KMS-11 (cell line): ENCODE data around the gene TAX1BP1.

Experiments
- H2AFZ ChIP-seq: fragments of 200-600 bp; sonication (generic); 2 replicates; pipeline ENCODE4 v1.6.1; 2016; ENCODE audit warnings: antibody characterized with exemption, mixed run types, low read depth
- H3K27ac ChIP-seq: fragments of 200-600 bp; sonication (generic); 2 replicates; pipeline ENCODE4 v1.6.1; 2016; ENCODE audit warnings: mild to moderate bottlenecking, mixed run types
- H3K27me3 ChIP-seq: fragments of 200-600 bp; sonication (generic); 2 replicates; pipeline ENCODE4 v1.6.1; 2017; ENCODE audit warnings: mild to moderate bottlenecking, low read depth, mixed run types, moderate library complexity; ENCODE audit not compliant: insufficient read depth
- H3K36me3 ChIP-seq: fragments of 200-600 bp; sonication (generic); 2 replicates; pipeline ENCODE4 v1.6.1; 2017; ENCODE audit warnings: mild to moderate bottlenecking, mixed run types; ENCODE audit not compliant: insufficient read depth
- H3K4me1 ChIP-seq: fragments of 200-600 bp; sonication (generic); 2 replicates; pipeline ENCODE4 v1.6.1; 2016; ENCODE audit warnings: mild to moderate bottlenecking, low read depth, mixed run types; ENCODE audit not compliant: poor library complexity, severe bottlenecking
- H3K4me2 ChIP-seq: fragments of 200-600 bp; sonication (generic); 2 replicates; pipeline ENCODE4 v1.7.0; 2016; ENCODE audit warnings: mild to moderate bottlenecking, mixed run types
- H3K4me3 ChIP-seq: fragments of 200-600 bp; sonication (generic); IDR thresholded peaks from 2 replicates; pipeline ENCODE4 v1.6.1; 2017; ENCODE audit warnings: low read depth, low read length, mixed read lengths; ENCODE audit not compliant: insufficient read depth
- H3K79me2 ChIP-seq: fragments of 200-600 bp; sonication (generic); 2 replicates; pipeline ENCODE4 v1.6.1; 2016; ENCODE audit warnings: low read depth, mixed run types; ENCODE audit not compliant: insufficient read depth
- H3K9ac ChIP-seq: fragments of 200-600 bp; sonication (generic); 2 replicates; pipeline ENCODE4 v1.6.1; 2016; ENCODE audit warnings: mild to moderate bottlenecking, mixed run types
- H4K20me1 ChIP-seq: fragments of 200-600 bp; sonication (generic); 2 replicates; pipeline ENCODE4 v1.6.1; 2016; ENCODE audit warnings: mild to moderate bottlenecking, mixed run types; ENCODE audit not compliant: insufficient read depth
- TF ChIP-seq, protein P1 (sequence below): fragments of 200-600 bp; sonication (generic); conservative IDR thresholded peaks from 2 replicates; pipeline ENCODE4 v1.6.1; 2017; ENCODE audit warnings: low read depth, mild to moderate bottlenecking, antibody characterized with exemption, low read length, moderate library complexity, mixed read lengths

TAX1BP1 gene

DNA sequence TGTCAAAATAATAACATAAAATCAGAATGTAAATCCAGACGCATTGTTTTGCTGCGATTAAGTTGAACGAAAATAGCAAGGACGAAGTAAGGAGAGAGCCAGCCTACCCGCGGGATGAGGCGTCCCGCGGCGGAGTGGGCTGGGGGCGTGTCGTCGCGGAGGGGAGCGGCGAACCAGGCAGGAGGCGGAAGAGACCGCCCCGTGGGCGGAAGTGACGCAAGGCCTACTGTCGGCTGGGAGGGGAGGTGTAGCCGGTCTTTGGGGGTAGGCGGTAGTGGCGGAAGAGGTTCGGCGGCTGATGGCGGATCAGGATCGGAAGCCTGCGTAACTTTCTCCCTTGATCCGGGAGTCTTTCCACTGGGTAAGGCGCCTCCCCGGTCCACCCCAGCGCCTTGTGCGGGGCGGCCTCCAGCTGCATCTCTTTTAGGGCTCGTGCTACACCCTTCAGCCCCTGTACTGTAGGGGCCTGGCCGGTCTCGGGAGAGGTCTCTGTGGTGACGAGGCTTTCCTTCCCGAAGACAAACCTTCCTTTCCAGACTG lies at the start of gene TAX1BP1:
Gene TAX1BP1, plus strand, starts transcription at position 254 of the 540 bp plus-strand sequence. CDS start 8,363 bp downstream, outside the sequence.
- peak within 1 kb of the TSS; percentile 95 for H2AFZ ChIP-seq
- H3K27me3 ChIP-seq, result no peaks in the 10 kb centered on the region
- peaks cover 24% of the 10 kb centered on the region for H3K4me1 ChIP-seq
- H3K4me2 ChIP-seq, result peak within 1 kb of the TSS; percentile 90
- no peaks in the 10 kb centered on the region; the same call in 1 of the 2 replicates for H4K20me1 ChIP-seq
- H3K79me2 ChIP-seq, result peaks cover 30% of the 10 kb centered on the region; the same call in 1 of the 2 replicates
- H3K4me3 ChIP-seq, result no peak within 1 kb of the TSS
- H3K36me3 ChIP-seq, result no peaks in the 10 kb centered on the region
- H3K27ac ChIP-seq, result peak within 1 kb of the TSS; percentile 58
- TF ChIP-seq, protein P1, sequence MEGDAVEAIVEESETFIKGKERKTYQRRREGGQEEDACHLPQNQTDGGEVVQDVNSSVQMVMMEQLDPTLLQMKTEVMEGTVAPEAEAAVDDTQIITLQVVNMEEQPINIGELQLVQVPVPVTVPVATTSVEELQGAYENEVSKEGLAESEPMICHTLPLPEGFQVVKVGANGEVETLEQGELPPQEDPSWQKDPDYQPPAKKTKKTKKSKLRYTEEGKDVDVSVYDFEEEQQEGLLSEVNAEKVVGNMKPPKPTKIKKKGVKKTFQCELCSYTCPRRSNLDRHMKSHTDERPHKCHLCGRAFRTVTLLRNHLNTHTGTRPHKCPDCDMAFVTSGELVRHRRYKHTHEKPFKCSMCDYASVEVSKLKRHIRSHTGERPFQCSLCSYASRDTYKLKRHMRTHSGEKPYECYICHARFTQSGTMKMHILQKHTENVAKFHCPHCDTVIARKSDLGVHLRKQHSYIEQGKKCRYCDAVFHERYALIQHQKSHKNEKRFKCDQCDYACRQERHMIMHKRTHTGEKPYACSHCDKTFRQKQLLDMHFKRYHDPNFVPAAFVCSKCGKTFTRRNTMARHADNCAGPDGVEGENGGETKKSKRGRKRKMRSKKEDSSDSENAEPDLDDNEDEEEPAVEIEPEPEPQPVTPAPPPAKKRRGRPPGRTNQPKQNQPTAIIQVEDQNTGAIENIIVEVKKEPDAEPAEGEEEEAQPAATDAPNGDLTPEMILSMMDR, result no peak
- H3K9ac ChIP-seq, result peak within 1 kb of the TSS; percentile 70

DNA sequence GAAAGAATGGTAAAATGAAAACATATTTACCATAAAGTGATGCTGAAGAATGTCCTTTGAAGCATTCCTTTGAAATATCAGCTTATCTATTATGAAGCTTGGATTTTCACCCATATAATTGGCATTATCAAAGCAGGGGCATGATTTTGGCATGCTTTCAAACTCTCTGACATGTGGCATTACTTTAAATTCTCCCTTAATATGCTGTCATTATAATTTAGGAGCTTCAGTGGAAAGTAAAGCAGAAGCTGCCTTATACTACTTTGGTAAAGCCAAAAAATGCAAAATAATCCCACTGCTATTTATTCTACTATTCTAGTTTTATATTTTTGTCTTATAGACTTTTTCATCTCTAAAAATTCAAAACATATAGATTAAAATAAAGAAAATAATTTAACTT lies 49.3 kb upstream of the TAX1BP1 start:
- H2AFZ ChIP-seq, result no peak overlapping the region
- H3K9ac ChIP-seq, result no peak overlapping the region
- TF ChIP-seq, protein P1, result no peak
- H3K4me1 ChIP-seq, result no peaks in the 10 kb centered on the region
- H3K4me3 ChIP-seq, result no peak overlapping the region
- H3K27me3 ChIP-seq, result no peaks in the 10 kb centered on the region
- H3K27ac ChIP-seq, result no peak overlapping the region
- H3K79me2 ChIP-seq, result no peaks in the 10 kb centered on the region
- no peak overlapping the region for H3K4me2 ChIP-seq
- no peaks in the 10 kb centered on the region for H4K20me1 ChIP-seq
- H3K36me3 ChIP-seq, result no peaks in the 10 kb centered on the region

DNA sequence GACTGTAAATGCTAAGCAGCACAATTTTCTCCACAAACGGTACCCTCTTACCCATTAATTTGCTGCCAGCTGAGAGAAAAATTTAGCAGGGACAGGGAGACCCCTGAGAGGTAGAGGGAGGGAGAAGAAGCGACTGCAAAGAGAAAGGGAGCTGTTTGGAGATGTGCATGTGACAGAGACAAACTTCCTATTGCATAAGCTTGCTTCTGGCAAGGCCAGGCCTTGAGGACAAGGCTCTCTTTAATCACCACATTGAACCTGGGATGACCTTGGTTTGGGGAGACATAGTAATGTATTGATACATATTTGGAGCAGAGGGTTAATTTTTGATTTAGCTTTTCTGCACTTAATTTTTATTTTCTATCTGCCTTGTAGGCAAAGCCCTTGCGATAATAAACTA lies 46.2 kb upstream of the TAX1BP1 start:
- H3K4me1 ChIP-seq, result no peaks in the 10 kb centered on the region
- no peaks in the 10 kb centered on the region for H3K27me3 ChIP-seq
- H2AFZ ChIP-seq, result no peak overlapping the region
- no peak overlapping the region for H3K4me3 ChIP-seq
- H3K4me2 ChIP-seq, result no peak overlapping the region
- TF ChIP-seq, protein P1, result no peak
- no peaks in the 10 kb centered on the region for H3K79me2 ChIP-seq
- H4K20me1 ChIP-seq, result no peaks in the 10 kb centered on the region
- no peaks in the 10 kb centered on the region for H3K36me3 ChIP-seq
- H3K27ac ChIP-seq, result no peak overlapping the region
- H3K9ac ChIP-seq, result no peak overlapping the region

DNA sequence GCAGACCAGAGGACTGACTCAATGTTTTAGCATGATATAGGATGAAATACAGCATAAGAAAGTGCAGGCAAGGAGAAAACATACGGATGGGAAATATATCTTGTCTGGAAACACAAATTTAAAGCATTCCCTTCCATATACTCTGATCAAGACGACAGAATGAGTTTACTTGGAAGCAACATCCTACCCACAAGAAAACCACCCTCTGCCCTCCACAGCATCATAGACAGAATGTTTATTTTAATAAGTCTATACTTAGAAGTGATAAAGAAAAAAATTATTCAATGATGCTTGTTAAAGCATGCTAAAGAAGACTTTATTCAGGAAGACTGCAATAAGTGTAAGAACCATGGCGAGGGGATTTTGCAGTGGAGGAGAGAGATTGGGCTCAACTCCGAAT lies 44.9 kb upstream of the TAX1BP1 start:
- H3K4me2 ChIP-seq, result no peak overlapping the region
- H3K27me3 ChIP-seq, result no peaks in the 10 kb centered on the region
- no peaks in the 10 kb centered on the region for H3K79me2 ChIP-seq
- TF ChIP-seq, protein P1, result no peak
- no peak overlapping the region for H2AFZ ChIP-seq
- no peaks in the 10 kb centered on the region for H3K4me1 ChIP-seq
- H3K36me3 ChIP-seq, result no peaks in the 10 kb centered on the region
- H3K4me3 ChIP-seq, result no peak overlapping the region
- no peak overlapping the region for H3K27ac ChIP-seq
- no peaks in the 10 kb centered on the region for H4K20me1 ChIP-seq
- H3K9ac ChIP-seq, result no peak overlapping the region
